ENCODE measurements around the gene FEZF2.

FEZF2 gene

DNA sequence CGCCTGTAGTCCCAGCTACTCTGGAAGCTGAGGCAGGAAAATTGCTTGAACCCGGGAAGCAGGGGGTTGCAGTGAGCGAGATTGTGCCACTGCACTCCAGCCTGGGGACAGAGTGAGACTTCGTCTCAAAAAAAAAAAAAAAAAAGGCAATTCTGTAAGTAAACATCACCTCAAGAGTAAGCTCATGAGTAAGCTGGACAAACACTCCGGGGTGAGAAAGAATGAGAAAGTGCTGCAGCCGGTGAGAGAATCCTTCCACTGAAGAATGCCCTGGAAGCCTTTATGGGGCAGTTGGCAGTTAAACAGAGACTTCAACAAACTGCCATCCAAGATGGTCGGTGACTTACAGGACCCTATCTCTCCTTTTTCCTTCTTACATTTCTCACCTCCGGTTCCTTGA is 47.5 kb downstream of the FEZF2 start:
- no peak for DNase-seq

DNA sequence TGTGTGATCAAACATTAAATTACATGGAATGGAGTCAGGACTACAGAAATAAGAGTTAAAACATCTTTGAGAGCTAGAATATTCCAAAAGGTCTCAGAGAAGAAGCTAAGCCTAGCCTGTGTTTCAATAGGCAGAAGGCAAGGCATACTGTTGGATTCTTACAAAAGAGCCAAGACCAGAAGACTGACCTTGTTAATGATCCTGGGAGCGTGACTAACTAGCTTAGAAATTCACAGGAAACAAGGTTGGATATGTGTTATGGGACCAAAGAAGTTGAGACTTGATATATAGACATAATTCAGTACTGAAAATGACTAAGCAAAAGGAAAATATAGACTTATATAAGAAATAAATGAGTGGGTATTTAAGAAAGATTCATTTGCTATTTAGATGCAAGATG is 50.1 kb downstream of the FEZF2 start:
- DNase-seq, result no peak

Data from CD4-positive, alpha-beta T cell treated with Interleukin-6 for 4 hours (primary cell).